Liver (tissue), 9 donors: Measurements from ENCODE around the gene POLR3G. TPM values are rescaled to one million over a fixed set of nuclear protein-coding genes. Genes with fewer than 3 reads are reported as not detected.

Source experiments
- DNase-seq: peaks from one replicate; pipeline ENCODE4 v3.0.0-alpha.2; 2017; ENCODE audit warnings: low spot score
- H3K27ac ChIP-seq, 2 donors: one replicate each; pipeline ENCODE4 v1.7.0; 2013; ENCODE audit warnings: inconsistent platforms in 2 of 2, low read length in 2 of 2, control low read depth in 1 of 2, low read depth in 1 of 2, mild to moderate bottlenecking in 1 of 2
- H3K27me3 ChIP-seq, 4 donors: one replicate each; pipeline versions ENCODE4 v1.6.1 to v1.7.0; 2013; ENCODE audit warnings: low read length in 3 of 4, inconsistent platforms in 1 of 4, mild to moderate bottlenecking in 1 of 4, moderate library complexity in 1 of 4; ENCODE audit not compliant: control insufficient read depth in 4 of 4, insufficient read depth in 4 of 4
- H3K36me3 ChIP-seq, 4 donors: one replicate each; pipeline versions ENCODE4 v1.6.1 to v1.7.0; 2013; ENCODE audit warnings: low read length in 3 of 4, mild to moderate bottlenecking in 3 of 4, low read depth in 1 of 4, moderate library complexity in 1 of 4; ENCODE audit not compliant: control insufficient read depth in 4 of 4, insufficient read depth in 3 of 4
- H3K4me1 ChIP-seq, 4 donors: one replicate each; pipeline versions ENCODE4 v1.6.1 to v1.7.0; 2013; ENCODE audit warnings: low read length in 3 of 4, mild to moderate bottlenecking in 3 of 4, moderate library complexity in 1 of 4; ENCODE audit not compliant: control insufficient read depth in 4 of 4, insufficient read depth in 4 of 4
- H3K4me3 ChIP-seq, 3 donors: one replicate each; pipeline versions ENCODE4 v1.6.1 to v1.7.0; 2013; ENCODE audit warnings: low read length in 3 of 3, control low read depth in 1 of 3, low read depth in 1 of 3, mild to moderate bottlenecking in 1 of 3
- H3K9ac ChIP-seq, 2 donors: one replicate each; pipeline ENCODE4 v1.7.0; 2013; ENCODE audit warnings: low read length in 2 of 2, mild to moderate bottlenecking in 2 of 2, moderate library complexity in 2 of 2, control low read depth in 1 of 2, low read depth in 1 of 2
- H3K9me3 ChIP-seq, 4 donors: one replicate each; pipeline versions ENCODE4 v1.6.1 to v1.7.0; 2013; ENCODE audit warnings: low read length in 3 of 4; ENCODE audit not compliant: control insufficient read depth in 4 of 4
- EGR1 ChIP-seq, 2 donors: IDR thresholded peaks; 2 replicates each; pipeline ENCODE4 v1.6.1; 2016 to 2018; ENCODE audit warnings: antibody characterized with exemption in 2 of 2, low read depth in 2 of 2
- FOXA1 ChIP-seq: IDR thresholded peaks from 2 replicates; pipeline ENCODE4 v1.6.1; 2016; ENCODE audit warnings: antibody characterized with exemption
- FOXA2 ChIP-seq: IDR thresholded peaks from 2 replicates; pipeline ENCODE4 v1.6.1; 2016; ENCODE audit warnings: antibody characterized with exemption
- GABPA ChIP-seq, 2 donors: IDR thresholded peaks in 1 of 2; conservative IDR thresholded peaks in 1 of 2; 2 replicates each; pipeline ENCODE4 v1.6.1; 2016; ENCODE audit warnings: antibody characterized with exemption in 2 of 2, mild to moderate bottlenecking in 1 of 2, moderate library complexity in 1 of 2
- HNF4A ChIP-seq, 2 donors: conservative IDR thresholded peaks; 2 replicates each; pipeline ENCODE4 v1.6.1; 2016; ENCODE audit warnings: antibody characterized with exemption in 2 of 2, mild to moderate bottlenecking in 2 of 2
- HNF4G ChIP-seq: IDR thresholded peaks from 2 replicates; pipeline ENCODE4 v1.6.1; 2016; ENCODE audit warnings: antibody characterized with exemption
- JUND ChIP-seq, 2 donors: IDR thresholded peaks; 2 replicates each; pipeline ENCODE4 v1.6.1; 2016; ENCODE audit warnings: antibody characterized with exemption in 2 of 2
- NR2F2 ChIP-seq: IDR thresholded peaks from 2 replicates; pipeline ENCODE4 v1.6.1; 2016; ENCODE audit warnings: antibody characterized with exemption
- RAD21 ChIP-seq, 2 donors: IDR thresholded peaks; 2 replicates each; pipeline ENCODE4 v1.6.1; 2016; ENCODE audit warnings: antibody characterized with exemption in 2 of 2, mild to moderate bottlenecking in 2 of 2
- REST ChIP-seq: IDR thresholded peaks from 2 replicates; pipeline ENCODE4 v1.6.1; 2016; ENCODE audit warnings: antibody characterized with exemption, mild to moderate bottlenecking
- RXRA ChIP-seq, 2 donors: IDR thresholded peaks; 2 replicates each; pipeline ENCODE4 v1.6.1; 2017 to 2018; ENCODE audit warnings: antibody characterized with exemption in 2 of 2, mild to moderate bottlenecking in 1 of 2
- SP1 ChIP-seq: IDR thresholded peaks from 2 replicates; pipeline ENCODE4 v1.6.1; 2018; ENCODE audit warnings: antibody characterized with exemption, mild to moderate bottlenecking
- TAF1 ChIP-seq: conservative IDR thresholded peaks from 2 replicates; pipeline ENCODE4 v1.6.1; 2016; ENCODE audit warnings: antibody characterized with exemption, mild to moderate bottlenecking
- YY1 ChIP-seq: IDR thresholded peaks from 2 replicates; pipeline ENCODE4 v1.6.1; 2016; ENCODE audit warnings: antibody characterized with exemption, mild to moderate bottlenecking
- ZBTB33 ChIP-seq: IDR thresholded peaks from 2 replicates; pipeline ENCODE4 v1.6.1; 2016; ENCODE audit warnings: antibody characterized with exemption
- WGBS: extraction: QIAGEN DNeasy Blood & Tissue Kit; methylation state at CpG from one replicate; pipeline ENCODE4 v1.1.7; 2013; 5-methylcytosine and 5-hydroxymethylcytosine counted together
- polyA plus RNA-seq, 2 donors: library from polyadenylated mRNA; stranded (reverse) in 1 of 2; unstranded in 1 of 2; fragments of 200-250 nt in 1 of 2; fragments of >200 nt in 1 of 2; fragmentation: Nextera tagmentation in 1 of 2; extraction: Ambion mirVana in 1 of 2; gene quantifications; one replicate each; pipeline versions ENCODE4 v1.2.1 to v1.2.3, GENCODE V29; 2013 to 2015
- total RNA-seq, 2 donors: library from RNA; depleted of rRNA; stranded (reverse); fragments of >200 nt; gene quantifications; one replicate each; pipeline ENCODE4 v1.2.3, GENCODE V29; 2014
- TF ChIP-seq, protein P1 (sequence below): fragments of 150-350 bp; IDR thresholded peaks from 2 replicates; pipeline ENCODE4 v1.5.1; 2017; ENCODE audit warnings: improper control_type of control experiment, low read depth, low read length; ENCODE audit not compliant: missing input control
- TF ChIP-seq, protein P2 (sequence below): IDR thresholded peaks from 2 replicates; pipeline ENCODE4 v1.6.1; 2016; ENCODE audit warnings: antibody characterized with exemption
- donor health status: healthy.
- donor health status: healthy.
- donor health status: healthy.
- donor health status: healthy.
- donor health status: healthy.

Gene POLR3G
- total and polyA plus RNA-seq, 4 donors: 0.75 to 2.8 (median 1.2) TPM

- Histone ChIP-seq H3K36me3 (no peaks in the 10 kb centered on the region), H3K9ac (no peak overlapping the region), H3K9me3 (no peaks in the 10 kb centered on the region), H3K27ac (no peak overlapping the region), H3K27me3 (peaks cover 0 to 3% (median 0%) of the 10 kb centered on the region in 4 donors), H3K4me1 (peaks cover 0 to 12% (median 8%) of the 10 kb centered on the region in 4 donors), H3K4me3 (no peak overlapping the region)
- TF ChIP-seq GABPA (IDR thresholded peaks at IDR 0.05 in 1 of 2, conservative IDR thresholded peaks at IDR 0.05 in 1 of 2): no peak
- no peak for TF ChIP-seq FOXA2
- TF ChIP-seq, protein P1, sequence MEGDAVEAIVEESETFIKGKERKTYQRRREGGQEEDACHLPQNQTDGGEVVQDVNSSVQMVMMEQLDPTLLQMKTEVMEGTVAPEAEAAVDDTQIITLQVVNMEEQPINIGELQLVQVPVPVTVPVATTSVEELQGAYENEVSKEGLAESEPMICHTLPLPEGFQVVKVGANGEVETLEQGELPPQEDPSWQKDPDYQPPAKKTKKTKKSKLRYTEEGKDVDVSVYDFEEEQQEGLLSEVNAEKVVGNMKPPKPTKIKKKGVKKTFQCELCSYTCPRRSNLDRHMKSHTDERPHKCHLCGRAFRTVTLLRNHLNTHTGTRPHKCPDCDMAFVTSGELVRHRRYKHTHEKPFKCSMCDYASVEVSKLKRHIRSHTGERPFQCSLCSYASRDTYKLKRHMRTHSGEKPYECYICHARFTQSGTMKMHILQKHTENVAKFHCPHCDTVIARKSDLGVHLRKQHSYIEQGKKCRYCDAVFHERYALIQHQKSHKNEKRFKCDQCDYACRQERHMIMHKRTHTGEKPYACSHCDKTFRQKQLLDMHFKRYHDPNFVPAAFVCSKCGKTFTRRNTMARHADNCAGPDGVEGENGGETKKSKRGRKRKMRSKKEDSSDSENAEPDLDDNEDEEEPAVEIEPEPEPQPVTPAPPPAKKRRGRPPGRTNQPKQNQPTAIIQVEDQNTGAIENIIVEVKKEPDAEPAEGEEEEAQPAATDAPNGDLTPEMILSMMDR: no peak
- TF ChIP-seq, protein P2, sequence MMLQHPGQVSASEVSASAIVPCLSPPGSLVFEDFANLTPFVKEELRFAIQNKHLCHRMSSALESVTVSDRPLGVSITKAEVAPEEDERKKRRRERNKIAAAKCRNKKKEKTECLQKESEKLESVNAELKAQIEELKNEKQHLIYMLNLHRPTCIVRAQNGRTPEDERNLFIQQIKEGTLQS: no peak
- TF ChIP-seq TAF1: no peak
- TF ChIP-seq JUND (IDR thresholded peaks at IDR 0.05): no peak
- no peak for TF ChIP-seq HNF4G
- 48% methylated on average over 3 of the region's 3 CpGs for WGBS
- no peak for DNase-seq
Observed at GRCh38 chr5:90534922-90535321, 60.3 kb downstream of the POLR3G start.

- WGBS: 53% methylated on average over 4 of the region's 4 CpGs
Observed at GRCh38 chr5:90542827-90543519, 68.3 kb downstream of the POLR3G start.

GRCh38 chr5:90545511-90545910 is 70.8 kb downstream of the POLR3G start:
- Histone ChIP-seq H3K27ac (no peak overlapping the region), H3K9ac (no peak overlapping the region), H3K4me1 (no peaks in the 10 kb centered on the region), H3K9me3 (no peaks in the 10 kb centered on the region), H3K36me3 (no peaks in the 10 kb centered on the region), H3K4me3 (no peak overlapping the region), H3K27me3 (peaks cover 0 to 9% (median under 1%) of the 10 kb centered on the region in 4 donors)
- DNase-seq: no peak
- 66% methylated on average over 2 of the region's 2 CpGs for WGBS
- TF ChIP-seq SP1: no peak
- TF ChIP-seq JUND (IDR thresholded peaks at IDR 0.05): no peak
- TF ChIP-seq YY1: no peak
- no peak for TF ChIP-seq REST
- TF ChIP-seq GABPA (IDR thresholded peaks at IDR 0.05 in 1 of 2, conservative IDR thresholded peaks at IDR 0.05 in 1 of 2): no peak
- TF ChIP-seq TAF1: no peak
- TF ChIP-seq RXRA (IDR thresholded peaks at IDR 0.05): no peak
- TF ChIP-seq FOXA1: no peak
- TF ChIP-seq, protein P2: no peak
- TF ChIP-seq HNF4A (conservative IDR thresholded peaks at IDR 0.05): no peak
- TF ChIP-seq, protein P1: no peak
- TF ChIP-seq HNF4G: no peak
- TF ChIP-seq ZBTB33: no peak
- TF ChIP-seq NR2F2: no peak
- TF ChIP-seq FOXA2: no peak

More at GRCh38 chr5:90542827-90543519, 68.3 kb downstream of the POLR3G start:
- H3K27ac ChIP-seq: no peak overlapping the region
- no peak overlapping the region for H3K4me3 ChIP-seq
- DNase-seq: no peak
- H3K9ac ChIP-seq: no peak overlapping the region
- H3K27me3 ChIP-seq: peaks cover 0 to 9% (median under 1%) of the 10 kb centered on the region in 4 donors
- no peaks in the 10 kb centered on the region for H3K4me1 ChIP-seq
- TF ChIP-seq EGR1 (IDR thresholded peaks at IDR 0.05; ENCODE audit: low read depth in 2 of 2) (no peak), GABPA (IDR thresholded peaks at IDR 0.05 in 1 of 2, conservative IDR thresholded peaks at IDR 0.05 in 1 of 2) (no peak), FOXA2 (no peak), NR2F2 (no peak), RAD21 (IDR thresholded peaks at IDR 0.05) (no peak)
- no peaks in the 10 kb centered on the region for H3K36me3 ChIP-seq
- H3K9me3 ChIP-seq: no peaks in the 10 kb centered on the region
